Measurements from ENCODE around the gene CRY2.

DNA sequence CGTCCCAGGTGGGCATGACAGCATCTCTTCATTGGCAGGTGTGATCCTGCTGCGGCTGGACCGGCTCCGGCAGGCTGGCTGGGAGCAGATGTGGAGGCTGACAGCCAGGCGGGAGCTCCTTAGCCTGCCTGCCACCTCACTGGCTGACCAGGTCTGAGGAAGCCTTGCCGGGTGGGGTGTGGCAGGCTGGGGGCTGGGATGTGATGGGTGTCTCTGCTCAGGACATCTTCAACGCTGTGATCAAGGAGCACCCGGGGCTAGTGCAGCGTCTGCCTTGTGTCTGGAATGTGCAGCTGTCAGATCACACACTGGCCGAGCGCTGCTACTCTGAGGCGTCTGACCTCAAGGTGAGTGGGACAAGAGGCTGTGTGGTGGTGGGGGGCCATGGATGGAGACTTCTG is 78.7 kb downstream of the CRY2 start:
- TF ChIP-seq CTCF (IDR thresholded peaks at IDR 0.05; ENCODE audit: low read depth, low read length) (no peak), EZH2phosphoT487 (IDR thresholded peaks at IDR 0.05; ENCODE audit: low read depth) (no peak)
